HG03521 (cell line): ENCODE data around the gene CEP72.

Source experiments
- ATAC-seq: cut with Tn5 transposase; IDR thresholded peaks from one replicate; pipeline ENCODE4 v1.9.1; 2021; ENCODE audit warnings: mild to moderate bottlenecking, moderate library complexity; ENCODE audit not compliant: unreplicated experiment

CEP72 gene

DNA sequence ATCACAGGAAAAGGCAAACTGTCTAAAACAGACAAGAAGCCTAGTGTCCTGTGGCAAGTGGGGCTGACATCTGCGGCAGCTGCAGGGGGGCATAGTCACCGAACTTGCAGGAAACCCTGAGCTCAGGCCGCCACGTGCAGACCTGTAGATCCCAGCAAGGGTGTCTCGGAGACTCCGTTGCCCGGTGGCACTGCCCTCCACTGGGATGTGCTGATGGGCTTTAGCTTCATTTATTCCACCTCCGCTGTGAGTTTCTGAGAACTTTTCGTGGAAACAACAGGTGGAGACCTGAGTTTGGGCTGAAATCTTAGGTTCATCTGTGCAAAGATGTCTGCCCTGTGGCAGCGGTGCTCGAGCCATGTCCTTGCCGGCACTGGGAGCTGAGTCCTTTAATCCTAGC, 22.1 kb downstream of the CEP72 start:
- no peak for ATAC-seq

DNA sequence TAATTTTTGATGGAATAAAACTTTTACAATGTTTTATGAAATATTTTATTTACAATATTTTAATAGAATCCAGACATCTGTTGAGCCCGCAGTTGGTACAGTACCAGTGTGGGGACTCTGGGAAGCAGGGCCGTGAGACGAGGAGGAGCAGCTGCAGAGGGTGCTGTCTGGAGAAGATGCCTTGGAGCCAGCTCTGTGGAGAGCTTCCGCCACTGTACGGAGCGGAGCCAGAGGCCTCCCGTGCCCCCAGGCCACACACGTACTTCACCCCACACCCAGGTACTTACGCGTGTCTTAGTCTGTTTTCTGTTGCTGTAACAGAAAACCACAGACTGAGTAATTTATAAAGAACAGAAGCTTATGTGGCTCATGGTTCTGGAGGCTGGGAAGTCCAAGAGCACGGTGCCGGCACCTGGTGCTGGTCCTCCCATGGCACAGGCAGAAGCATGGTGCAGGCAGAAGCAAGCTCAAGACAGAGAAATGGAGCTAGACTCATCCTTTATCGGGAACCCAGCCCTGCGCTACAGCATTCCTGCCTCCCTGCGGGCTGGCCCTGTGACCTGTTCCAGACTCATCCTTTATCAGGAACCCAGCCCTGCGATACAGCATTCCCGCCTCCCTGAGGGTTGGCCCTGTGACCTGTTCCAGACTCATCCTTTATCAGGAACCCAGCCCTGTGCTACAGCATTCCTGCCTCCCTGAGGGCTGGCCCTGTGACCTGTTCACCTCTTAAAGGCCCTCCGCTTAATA, 23.3 kb downstream of the CEP72 start:
- ATAC-seq: no peak

DNA sequence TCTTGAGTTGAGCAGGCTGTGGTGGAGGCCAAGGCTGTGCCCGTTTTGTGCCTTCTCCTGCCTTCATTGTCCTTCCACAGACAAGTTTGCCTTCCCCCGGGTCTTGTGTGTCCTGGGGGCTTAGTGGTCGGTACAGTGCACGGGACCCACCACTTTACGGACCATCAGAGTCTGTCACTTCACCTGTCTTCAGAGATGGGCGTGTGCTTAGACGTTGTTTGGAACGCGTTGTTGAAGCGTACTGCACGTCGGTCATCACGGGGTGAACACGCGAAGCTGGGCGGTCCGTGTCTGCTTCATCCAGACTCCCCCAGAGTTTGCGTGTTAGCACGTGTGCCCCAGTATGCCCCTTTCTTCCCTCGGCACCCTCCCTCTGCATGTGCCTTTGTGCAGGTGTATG, 24.8 kb downstream of the CEP72 start:
- no peak for ATAC-seq

DNA sequence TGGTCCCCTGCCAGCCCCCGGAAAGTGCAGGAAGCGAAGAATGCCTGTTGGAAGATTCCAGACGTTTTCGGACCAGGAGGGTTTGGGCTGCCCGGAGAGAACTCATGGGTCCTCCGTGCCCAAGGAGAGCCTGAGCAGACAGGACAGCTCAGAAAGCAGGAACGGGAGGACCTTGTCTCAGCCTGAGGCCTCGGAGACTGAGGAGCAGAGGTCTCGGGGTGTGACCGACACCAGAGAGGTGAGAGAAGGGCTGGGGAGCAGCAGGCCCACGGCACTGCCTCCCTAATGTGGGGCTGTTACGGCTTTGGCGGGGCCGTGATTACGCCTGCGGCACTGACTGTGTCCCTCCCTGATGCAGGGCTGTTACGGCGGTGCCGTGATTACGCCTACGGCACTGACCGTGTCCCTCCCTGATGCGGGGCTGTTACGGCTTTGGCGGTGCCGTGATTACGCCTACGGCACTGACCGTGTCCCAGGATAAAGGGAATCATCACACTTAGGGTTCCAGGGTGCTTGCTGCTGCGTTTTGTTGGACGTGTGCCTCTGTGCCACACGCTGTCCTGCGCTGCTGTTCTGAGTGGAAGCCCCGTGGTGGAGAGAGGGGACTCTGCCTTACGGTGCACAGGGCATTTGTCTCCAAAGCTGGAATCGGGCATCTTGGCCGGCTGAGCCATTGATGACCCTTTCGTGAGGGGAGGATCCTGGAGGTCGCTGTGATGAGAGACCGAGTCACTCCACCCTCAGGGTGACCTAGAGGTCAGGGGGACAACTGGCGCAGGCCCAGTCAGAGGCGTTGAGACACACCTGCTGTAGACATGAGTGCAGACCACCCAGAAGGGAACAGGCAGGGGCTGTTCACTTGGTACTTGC, 25.7 kb downstream of the CEP72 start:
- ATAC-seq: no peak

DNA sequence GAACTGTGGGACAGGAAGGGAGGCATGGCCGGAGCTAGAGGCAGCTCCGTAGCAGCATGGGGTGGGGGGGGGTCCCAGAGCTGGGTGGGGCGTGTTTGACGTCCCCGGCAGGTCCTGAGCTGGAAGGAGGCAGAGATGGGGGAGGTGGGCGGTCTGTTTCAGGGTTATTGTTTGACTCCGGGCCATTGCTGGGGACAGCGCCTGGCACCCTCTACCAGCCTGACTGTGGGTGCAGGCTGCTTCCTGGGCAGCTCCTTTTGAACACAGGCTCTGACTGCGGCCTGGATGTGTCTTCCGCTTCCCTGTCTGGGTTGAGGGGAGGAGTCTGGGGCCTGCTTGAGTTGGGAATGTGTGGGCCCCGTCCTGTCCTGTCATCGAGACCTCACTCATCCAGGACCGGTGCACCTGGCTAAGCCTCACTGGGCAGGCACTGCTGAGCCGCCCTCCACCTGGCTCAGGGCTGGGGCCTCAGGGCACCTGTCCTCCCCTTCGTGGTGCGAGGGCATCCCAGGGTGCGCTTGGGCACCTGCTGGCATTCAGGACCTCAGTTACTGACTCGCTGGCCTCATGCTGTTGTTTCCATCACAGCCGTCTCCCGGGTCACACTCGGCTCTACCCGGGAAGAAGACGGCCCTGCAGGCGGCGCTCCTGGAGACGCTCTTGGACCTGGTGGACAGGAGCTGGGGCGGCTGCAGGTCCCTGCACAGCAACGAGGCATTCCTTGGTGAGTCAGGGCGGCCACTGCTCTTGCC, 26.5 kb downstream of the CEP72 start:
- no peak for ATAC-seq

DNA sequence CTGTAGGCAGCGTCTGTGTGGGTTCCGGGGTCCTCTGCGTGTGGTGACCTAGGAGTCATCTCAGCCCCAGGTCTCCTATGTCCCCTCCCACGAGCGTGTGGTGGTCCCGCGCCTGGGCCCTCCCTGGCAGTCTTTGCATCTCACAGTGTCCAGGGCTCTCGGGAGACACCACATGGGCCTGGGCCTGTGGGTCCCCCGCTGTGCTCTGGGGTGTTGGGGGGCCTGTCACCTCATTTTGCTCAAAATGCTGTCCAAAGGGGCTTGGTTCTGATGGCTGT, 27.1 kb downstream of the CEP72 start:
- no peak for ATAC-seq

DNA sequence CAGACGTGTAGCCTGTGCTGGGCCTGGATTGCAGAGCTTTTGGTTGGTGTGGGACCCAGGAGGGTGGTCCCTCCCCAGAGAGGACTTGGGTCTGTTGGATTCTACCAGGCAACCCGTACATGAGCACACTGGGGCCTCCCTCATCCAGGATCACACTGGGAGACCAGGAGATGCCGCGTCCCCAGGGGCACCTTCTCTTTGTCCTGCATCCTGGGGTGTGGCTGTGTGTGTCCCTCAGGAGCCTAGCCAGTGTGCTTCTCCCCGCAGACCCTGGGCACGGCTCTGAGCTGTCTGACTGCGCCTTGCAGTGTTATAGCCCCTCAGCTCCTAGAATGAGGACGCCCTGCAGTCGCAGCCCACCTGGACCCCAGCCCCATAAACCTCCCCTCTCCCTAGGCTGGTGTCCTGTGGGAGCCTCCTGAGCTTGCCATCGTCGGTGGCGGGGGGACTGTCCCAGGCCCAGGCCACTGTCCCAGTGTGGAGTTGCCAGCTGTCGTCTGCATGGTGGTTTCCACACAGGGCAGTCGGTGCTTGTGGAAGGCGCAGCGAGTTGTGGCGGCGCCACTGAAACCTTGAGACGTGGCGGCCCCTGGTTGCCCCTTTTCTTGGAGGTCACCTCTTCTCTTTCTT, 27.6 kb downstream of the CEP72 start:
- no peak for ATAC-seq

DNA sequence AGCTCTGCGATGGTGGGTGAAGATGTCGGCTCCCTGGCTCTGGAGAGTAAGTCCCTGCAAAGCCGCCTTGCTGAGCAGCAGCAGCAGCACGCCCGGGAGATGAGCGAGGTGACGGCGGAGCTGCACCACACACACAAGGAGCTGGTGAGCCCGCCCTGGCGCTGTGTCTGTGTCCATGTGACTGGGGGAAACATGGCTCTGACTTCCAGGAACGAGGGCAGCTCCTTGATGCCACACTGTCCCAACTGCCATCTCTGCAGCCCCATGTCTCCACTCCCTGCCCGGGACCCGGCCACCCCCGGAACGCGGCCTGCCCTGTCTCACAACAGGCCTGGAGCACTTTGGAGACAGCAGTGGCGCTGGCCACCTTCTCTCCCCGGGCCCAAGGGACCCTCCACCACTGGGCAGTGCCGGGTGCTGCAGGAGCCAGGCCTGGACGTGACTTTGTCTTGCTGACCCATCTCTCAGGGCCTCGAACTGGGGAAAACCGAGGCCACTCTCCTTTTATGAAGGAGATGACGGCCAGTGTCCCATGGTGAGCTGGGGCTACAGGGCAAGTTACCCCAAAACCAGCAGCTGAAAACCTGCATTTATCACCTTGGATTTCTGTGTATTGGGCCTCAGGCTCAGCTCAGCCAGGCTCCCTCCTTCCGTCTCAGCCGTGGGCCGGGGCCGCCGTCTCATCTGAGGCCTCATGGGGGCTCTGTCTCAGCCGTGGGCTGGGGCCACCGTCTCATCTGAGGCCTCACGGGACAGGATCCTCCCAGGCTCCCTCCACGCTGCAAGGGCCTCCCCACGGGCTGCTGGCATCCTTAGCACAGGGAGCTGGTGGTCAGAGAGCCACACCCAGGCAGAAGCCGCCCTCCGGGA, 28.6 kb downstream of the CEP72 start:
- no peak for ATAC-seq

DNA sequence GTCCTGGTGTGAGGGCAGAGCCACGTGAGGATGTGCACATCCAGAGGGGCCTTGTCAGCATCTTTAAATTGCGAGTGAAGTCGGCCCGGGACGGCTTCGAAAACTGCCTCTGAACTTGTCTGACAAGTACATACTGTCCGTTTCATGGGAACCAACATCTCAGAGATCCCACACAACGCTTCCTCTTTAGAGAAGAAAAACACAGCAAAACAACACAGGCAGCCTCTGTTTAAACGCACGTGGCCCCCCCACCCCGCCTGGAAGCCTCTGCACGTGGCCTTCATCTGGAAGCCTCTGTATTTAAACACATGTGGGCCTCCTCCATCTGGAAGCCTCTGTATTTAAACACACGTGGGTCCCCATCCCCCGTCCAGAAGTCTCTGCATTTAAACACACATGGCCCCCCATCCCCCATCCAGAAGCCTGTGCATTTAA, 29.2 kb downstream of the CEP72 start:
- ATAC-seq: no peak

DNA sequence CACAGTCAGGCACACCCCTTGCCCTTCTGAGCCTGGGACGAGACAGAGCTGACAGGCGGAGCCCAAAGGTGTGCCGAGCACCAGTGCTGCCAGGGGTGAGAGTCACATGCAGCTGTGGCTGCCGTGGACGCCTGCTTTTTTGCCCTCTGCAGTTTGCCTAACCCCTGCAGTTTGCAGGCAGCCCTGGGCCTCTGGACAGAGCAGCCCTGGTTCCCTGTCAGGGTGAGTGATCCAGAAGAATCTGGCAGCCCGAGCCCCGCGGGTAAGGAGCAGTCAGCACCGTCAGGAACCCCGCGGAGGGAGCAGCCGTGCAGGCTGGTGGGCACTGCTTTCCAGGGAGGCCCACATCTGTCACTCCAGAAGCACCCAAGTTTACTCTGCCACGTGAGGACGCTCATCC, 30.3 kb downstream of the CEP72 start:
- no peak for ATAC-seq

DNA sequence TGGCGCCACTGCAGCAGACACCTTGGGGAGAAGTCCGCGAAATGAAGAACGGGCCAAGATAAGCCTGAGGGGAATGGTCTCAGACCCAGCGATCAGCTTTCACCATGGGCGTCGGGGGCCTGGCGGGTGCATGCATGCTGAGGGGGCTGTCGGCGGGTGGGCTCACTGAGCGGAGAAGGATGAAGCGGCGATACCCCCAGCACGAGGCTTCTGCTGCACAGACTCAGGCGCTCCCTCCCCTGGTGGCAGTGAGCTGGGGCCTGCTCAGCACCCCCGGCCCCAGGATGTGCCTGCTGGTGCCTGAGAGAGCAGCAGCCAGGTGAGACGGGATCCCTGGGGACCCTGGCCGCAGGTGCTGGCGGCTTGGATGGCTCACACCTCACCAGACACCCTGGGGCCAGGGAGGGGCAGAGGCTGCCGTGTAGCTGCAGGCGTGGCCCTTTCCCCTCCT, 31.2 kb downstream of the CEP72 start:
- no peak for ATAC-seq

DNA sequence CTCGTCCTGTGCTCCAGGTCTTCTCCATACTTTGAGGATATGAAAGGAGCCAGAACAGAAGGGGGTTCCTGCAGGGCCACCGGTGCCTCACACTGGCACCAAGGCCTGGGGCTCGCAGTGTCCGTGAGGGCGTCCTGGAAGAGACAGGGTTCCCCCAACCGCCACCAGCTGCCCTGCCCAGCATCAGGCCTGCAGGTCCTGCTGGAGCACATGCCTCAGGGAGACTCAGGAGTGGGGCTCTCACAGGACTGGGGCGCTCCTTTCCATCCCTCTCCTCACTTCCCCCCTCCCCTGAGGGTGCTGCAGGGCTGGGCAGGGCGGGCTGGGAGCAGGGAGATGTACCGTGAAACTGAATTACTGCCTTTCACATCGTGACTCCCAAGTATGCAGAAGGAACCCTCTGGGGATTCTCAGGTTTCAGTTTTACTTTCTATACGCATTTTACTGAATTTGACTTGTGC, 31.7 kb downstream of the CEP72 start:
- ATAC-seq: peak; percentile 46

DNA sequence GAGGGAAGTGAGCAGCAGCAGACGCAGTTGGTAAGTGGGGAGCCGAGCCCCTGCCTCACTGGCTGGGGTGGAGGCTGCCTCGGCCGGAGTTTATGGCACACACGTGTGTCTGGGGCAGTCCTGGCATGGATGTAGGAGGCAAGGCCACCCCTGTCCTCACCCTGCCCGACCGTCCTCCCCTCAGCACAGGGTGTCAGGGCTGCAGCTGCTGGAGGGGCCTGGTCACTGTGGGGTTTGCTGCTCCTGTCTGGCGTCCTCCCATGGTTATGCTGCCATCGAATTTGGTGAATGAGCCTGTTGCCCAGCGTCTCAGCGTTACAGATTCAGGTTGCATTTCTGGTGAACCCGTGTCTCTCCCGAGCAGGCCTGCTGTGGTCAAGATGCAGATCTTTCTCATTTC, 32.4 kb downstream of the CEP72 start:
- ATAC-seq: no peak

DNA sequence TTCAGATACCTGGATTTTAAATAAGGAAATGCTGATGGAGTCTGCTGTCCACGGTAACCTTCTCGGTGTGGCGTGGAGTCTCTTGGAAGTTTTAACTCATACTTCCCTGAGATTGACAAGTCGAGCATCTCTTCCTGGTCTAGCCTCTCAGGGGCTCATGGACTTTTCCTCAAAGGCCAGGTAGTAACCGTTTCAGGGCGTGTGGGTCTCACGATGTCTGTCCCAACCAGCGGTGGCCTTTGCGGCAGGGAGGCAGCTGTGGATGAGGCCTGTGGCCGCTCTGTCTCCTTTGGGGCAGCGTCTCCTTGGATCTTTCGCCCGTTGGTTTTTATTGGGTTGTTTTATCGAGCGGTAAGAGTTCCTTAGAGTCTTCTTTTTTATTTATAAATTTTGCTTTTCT, 32.8 kb downstream of the CEP72 start:
- no peak for ATAC-seq

DNA sequence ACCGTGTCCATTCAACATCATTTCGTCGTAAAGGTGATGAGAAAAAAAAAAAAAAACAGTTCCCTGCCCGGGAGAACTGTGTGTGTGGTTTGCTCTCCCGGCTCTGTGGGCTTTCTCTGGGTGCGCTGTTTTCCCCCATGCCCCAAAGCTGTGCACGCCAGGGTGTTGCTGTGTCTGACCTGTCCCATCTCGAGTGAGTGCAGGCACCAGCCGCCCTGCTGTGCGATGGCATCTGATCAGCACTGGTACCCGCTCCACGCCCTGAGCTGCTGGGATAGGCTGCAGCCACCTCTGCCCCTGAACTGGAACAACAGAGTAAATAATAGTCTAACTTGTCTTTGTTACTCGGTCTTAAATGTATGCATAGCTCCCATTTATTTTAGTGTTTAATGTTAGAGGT, 33.3 kb downstream of the CEP72 start:
- ATAC-seq: no peak

DNA sequence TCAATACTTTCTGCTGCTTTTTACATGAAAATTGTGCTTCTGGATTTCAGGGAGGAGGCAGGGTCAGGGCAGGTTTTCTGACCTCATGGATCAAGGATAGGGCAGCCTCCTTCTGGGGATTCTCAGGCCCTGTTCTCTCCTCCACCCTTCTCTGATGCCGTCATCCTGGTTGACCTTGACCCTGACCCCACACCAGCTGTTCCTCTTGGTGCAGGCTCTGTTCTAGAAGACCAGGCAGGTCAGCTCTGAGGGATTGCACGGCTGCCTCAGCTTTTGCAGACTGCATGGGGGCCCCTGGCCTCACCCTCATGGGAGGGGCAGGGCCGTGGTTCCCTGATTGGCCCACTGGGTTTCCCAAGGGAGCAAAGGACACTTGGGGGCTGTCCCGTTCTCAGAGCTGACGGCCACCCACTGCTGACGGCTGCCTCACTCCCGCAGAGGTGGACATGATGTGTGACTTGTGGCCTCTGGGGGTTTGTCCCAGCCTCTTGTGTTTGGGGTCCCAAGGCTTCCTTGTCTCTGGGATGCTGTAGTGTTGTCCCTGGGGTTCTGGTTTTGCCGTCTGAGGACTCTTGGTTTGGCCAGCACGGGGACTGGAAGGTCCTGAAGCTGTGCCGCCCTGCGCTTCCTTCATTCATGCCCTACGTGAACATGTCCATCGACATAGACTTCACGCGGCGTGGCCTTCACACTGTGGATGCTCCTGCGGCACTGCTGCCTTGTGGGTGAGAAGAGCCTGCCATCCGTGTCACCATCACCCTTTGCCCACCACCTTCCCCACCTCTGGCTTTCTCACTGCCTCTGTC, 34.5 kb downstream of the CEP72 start:
- ATAC-seq: no peak

DNA sequence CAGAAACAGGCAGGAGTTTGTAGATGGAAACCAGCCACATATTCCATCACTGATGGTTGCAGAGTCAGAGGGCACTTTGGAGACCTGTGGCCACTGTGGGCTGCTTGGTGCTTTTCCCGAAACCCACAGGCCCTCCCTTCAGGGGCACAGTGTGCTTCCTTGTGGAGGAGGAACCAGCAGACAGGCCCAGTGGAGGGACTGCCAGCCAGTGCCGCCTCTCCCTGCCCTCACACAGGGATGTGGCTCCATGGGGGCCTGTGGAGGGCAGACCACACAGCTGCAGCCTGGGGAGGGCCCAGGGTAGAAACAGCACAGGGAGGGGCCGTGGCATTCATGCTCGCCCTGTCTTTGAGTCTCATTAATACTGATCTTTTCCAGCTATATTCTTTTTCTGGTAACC, 35.2 kb downstream of the CEP72 start:
- ATAC-seq: no peak

DNA sequence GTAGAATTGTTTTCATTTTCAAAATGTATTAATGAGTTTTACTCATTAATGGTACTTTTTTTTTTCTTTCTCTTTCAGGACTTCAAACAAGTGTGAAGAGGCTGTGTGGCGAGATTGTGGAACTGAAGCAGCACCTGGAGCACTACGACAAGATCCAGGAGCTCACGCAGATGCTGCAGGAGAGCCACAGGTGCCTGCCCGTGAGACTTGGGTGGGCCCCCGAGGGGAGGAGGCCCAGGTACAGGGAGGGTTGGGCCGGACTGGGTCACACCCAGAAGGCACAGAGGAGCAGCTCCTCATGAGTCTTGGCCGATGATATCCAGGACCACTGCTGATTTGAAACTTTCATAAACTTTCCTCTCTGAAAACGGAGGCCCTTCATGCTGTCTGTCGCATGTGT, 35.6 kb downstream of the CEP72 start:
- ATAC-seq: no peak

DNA sequence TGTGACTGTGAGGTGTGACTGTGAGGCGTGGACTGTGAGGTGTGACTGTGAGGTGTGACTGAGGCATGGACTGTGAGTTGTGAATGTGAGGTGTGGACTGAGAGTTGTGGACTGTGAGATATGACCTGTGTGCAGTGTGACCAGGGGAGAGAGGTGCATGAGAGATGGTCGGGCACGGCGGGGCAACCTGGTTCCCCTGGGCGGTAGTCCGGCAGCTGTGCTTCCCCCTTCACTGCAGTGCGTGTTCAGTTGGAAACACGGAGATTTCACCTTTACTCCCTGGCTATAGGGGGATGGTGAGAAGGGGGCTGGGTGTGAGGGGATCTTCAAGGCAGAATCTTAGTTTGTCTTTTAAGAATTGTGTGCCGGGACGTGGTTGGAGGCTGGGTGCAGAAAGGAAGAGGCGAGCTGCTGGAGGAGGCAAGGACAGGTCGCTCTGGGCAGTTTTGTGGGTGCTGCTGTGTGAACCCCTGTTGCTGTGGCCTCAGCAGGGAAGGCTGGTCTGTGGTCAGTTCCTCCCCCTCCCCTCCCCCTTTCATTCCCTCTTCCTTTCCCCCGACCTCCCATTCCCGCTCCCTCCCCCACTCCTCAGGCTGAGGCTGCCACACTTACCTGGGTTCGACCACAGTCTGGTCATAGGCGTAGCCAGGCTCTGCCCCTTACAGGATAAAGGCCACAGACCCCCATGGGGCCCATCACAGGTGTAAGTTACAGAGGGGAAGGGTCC, 39.3 kb downstream of the CEP72 start:
- no peak for ATAC-seq
